ENCODE measurements around the gene ROR1.
"Not testable (repeated sequence)": the region's sequence is repeated elsewhere in the genome, so short reads cannot be mapped to it uniquely, and the experiment has no call there.

The ROR1 gene

GRCh38 chr1:63816217-63816815 is 42.5 kb downstream of the ROR1 start:
- H3K27me3 ChIP-seq (ENCODE audit: control insufficient read depth, insufficient read depth, low read length); H3K27ac ChIP-seq (ENCODE audit: low read length); H3K9me3 ChIP-seq (ENCODE audit: control insufficient read depth, low read depth, low read length); H3K9ac ChIP-seq (ENCODE audit: low read length); H3K36me3 ChIP-seq (ENCODE audit: control insufficient read depth, low read depth, low read length); H3K4me3 ChIP-seq (ENCODE audit: low read length): not testable (repeated sequence)
- H3K4me1 ChIP-seq (ENCODE audit: control insufficient read depth, low read depth, low read length): peaks cover 32% of the 10 kb centered on the region

- Histone ChIP-seq H3K9me3 (ENCODE audit: control insufficient read depth, low read depth, low read length) (peaks cover 7% of the 10 kb centered on the region), H3K36me3 (ENCODE audit: control insufficient read depth, low read depth, low read length) (no peaks in the 10 kb centered on the region), H3K27ac (ENCODE audit: low read length) (no peak overlapping the region), H3K4me1 (ENCODE audit: control insufficient read depth, low read depth, low read length) (peaks cover 36% of the 10 kb centered on the region), H3K27me3 (ENCODE audit: control insufficient read depth, insufficient read depth, low read length) (no peaks in the 10 kb centered on the region), H3K9ac (ENCODE audit: low read length) (no peak overlapping the region), H3K4me3 (ENCODE audit: low read length) (no peak overlapping the region)
Observed at GRCh38 chr1:63817152-63817667, 43.4 kb downstream of the ROR1 start.

DNA sequence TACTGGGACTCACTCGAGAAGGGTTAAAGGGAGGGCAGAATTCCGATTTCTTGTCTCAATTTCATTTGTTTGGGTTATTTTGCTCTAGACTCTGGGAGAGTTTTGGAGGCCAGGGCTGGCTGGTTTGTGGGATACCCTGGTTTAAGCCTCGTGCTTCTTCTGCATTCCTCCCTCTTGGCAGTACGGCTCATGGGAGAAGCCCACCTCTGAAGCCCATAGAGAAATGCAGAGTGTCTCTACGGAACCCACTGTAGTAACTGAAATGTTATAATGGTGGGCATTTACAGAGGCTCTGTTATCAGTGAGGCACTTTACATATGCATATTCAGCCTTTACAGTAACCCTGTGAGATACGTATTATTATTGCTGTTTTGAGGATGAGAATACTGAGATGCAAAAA is 43.9 kb downstream of the ROR1 start:
- Histone ChIP-seq H3K9ac (ENCODE audit: low read length) (no peak overlapping the region), H3K9me3 (ENCODE audit: control insufficient read depth, low read depth, low read length) (peaks cover 7% of the 10 kb centered on the region), H3K4me1 (ENCODE audit: control insufficient read depth, low read depth, low read length) (peaks cover 39% of the 10 kb centered on the region), H3K36me3 (ENCODE audit: control insufficient read depth, low read depth, low read length) (no peaks in the 10 kb centered on the region), H3K4me3 (ENCODE audit: low read length) (no peak overlapping the region), H3K27me3 (ENCODE audit: control insufficient read depth, insufficient read depth, low read length) (no peaks in the 10 kb centered on the region), H3K27ac (ENCODE audit: low read length) (no peak overlapping the region)

DNA sequence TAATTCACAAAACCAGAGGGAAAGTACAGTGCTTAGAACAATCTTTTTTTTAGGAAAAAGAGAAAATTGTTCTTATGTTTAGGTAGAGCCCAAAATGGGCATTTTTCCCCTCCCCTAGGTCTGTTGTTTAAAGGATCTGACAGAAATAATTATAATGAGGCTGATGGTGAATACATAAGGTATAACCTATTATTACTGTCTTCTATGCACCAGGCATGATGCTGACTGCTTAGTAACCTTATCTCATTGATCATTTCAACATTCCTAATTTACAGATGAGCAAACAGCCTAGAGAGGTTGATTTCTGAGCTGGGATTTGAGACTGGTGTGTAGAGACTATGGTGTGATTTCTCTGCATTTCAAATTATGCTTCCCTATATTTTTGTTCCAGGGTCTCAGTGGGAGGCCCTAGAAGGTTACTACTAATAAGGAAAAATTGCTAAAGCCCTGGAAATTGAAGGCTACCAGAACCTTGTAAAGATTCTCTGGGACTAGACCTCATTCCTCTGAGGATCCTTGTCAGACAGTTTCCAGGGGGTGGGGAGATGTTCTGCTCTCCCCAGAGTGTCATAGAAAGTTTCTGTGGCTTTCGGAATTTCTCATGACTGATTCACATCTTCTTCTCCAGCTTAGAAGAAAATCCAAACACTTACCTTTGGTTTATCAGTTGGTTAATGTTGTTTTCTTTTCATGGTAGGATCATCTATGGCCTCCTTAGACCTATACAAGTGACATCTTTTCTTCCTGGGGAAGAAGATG is 44.9 kb downstream of the ROR1 start:
- H3K27ac ChIP-seq (ENCODE audit: low read length): no peak overlapping the region
- no peak overlapping the region for H3K9ac ChIP-seq (ENCODE audit: low read length)
- H3K36me3 ChIP-seq (ENCODE audit: control insufficient read depth, low read depth, low read length): no peaks in the 10 kb centered on the region
- H3K4me1 ChIP-seq (ENCODE audit: control insufficient read depth, low read depth, low read length): peaks cover 40% of the 10 kb centered on the region
- H3K9me3 ChIP-seq (ENCODE audit: control insufficient read depth, low read depth, low read length): peaks cover 2% of the 10 kb centered on the region
- H3K27me3 ChIP-seq (ENCODE audit: control insufficient read depth, insufficient read depth, low read length): no peaks in the 10 kb centered on the region
- no peak overlapping the region for H3K4me3 ChIP-seq (ENCODE audit: low read length)

DNA sequence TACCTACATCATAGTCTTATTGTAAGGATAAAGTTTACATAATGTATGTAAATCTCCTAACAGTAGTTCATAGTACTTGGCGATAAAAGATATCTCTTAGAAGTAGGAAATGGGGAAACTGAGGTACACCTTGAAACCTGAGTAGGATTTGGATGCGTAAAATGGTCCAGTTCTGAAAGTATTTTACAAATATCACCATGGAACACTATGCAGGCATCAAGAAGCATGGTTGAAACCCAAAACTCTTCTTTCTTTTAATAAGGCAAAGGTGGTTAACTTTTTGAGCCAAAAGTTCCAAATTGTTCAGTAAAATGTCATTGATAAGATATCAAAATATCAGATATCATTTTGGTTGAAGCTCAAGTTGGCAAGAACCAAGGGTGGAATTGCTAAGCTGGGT is 46.0 kb downstream of the ROR1 start:
- Histone ChIP-seq H3K9ac (ENCODE audit: low read length) (no peak overlapping the region), H3K27ac (ENCODE audit: low read length) (no peak overlapping the region), H3K36me3 (ENCODE audit: control insufficient read depth, low read depth, low read length) (no peaks in the 10 kb centered on the region), H3K4me3 (ENCODE audit: low read length) (no peak overlapping the region), H3K9me3 (ENCODE audit: control insufficient read depth, low read depth, low read length) (no peaks in the 10 kb centered on the region), H3K27me3 (ENCODE audit: control insufficient read depth, insufficient read depth, low read length) (no peaks in the 10 kb centered on the region), H3K4me1 (ENCODE audit: control insufficient read depth, low read depth, low read length) (peaks cover 40% of the 10 kb centered on the region)

- Histone ChIP-seq H3K9me3 (ENCODE audit: control insufficient read depth, low read depth, low read length) (no peaks in the 10 kb centered on the region), H3K4me1 (ENCODE audit: control insufficient read depth, low read depth, low read length) (peaks cover 40% of the 10 kb centered on the region), H3K27me3 (ENCODE audit: control insufficient read depth, insufficient read depth, low read length) (no peaks in the 10 kb centered on the region), H3K4me3 (ENCODE audit: low read length) (no peak overlapping the region), H3K36me3 (ENCODE audit: control insufficient read depth, low read depth, low read length) (no peaks in the 10 kb centered on the region), H3K9ac (ENCODE audit: low read length) (no peak overlapping the region), H3K27ac (ENCODE audit: low read length) (no peak overlapping the region)
Observed at GRCh38 chr1:63821091-63822005, 47.5 kb downstream of the ROR1 start.

DNA sequence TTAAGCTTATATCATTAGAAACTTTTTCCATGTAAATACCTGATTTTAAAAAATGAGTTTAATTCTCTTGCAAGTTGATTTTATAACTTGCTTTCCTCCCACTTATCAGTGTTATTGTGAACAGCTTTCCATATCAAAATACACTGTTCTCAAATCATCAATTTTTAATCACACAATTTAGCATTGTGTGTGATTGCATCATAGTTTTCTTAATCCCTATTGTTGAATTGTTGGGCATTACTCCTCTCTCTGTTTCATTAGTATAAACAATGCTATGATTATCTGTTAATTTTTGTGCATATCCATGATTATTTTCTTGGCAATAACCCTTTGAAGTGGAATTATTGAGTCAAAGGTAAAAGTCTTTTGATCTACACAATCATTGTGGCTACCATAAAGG is 48.7 kb downstream of the ROR1 start:
- no peaks in the 10 kb centered on the region for H3K27me3 ChIP-seq (ENCODE audit: control insufficient read depth, insufficient read depth, low read length)

DNA sequence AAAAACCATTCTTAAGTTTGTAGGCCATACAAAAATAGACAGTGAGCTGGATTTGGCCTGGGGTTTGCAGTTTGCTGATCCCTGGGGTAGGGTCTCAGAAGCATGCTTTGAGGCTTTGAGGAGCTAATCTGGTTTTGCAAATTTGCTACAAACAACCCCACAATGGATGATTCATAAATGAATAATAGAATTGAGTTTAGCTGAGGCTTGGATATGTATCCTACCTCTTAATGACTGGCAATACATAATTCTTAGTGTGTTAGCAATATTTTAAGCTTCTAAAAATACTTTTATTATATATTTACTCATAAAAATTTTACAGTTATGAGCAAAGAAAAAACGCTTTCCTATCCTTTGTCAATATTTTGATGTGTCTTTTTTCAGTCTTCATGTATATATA is 50.6 kb downstream of the ROR1 start:
- Histone ChIP-seq H3K4me1 (ENCODE audit: control insufficient read depth, low read depth, low read length) (peaks cover 30% of the 10 kb centered on the region), H3K9me3 (ENCODE audit: control insufficient read depth, low read depth, low read length) (no peaks in the 10 kb centered on the region), H3K27me3 (ENCODE audit: control insufficient read depth, insufficient read depth, low read length) (no peaks in the 10 kb centered on the region), H3K9ac (ENCODE audit: low read length) (no peak overlapping the region), H3K27ac (ENCODE audit: low read length) (no peak overlapping the region), H3K36me3 (ENCODE audit: control insufficient read depth, low read depth, low read length) (no peaks in the 10 kb centered on the region), H3K4me3 (ENCODE audit: low read length) (no peak overlapping the region)

More for the DNA sequence above, 48.7 kb downstream of the ROR1 start:
- H3K9ac ChIP-seq (ENCODE audit: low read length): no peak overlapping the region
- peaks cover 40% of the 10 kb centered on the region for H3K4me1 ChIP-seq (ENCODE audit: control insufficient read depth, low read depth, low read length)
- no peak overlapping the region for H3K27ac ChIP-seq (ENCODE audit: low read length)
- H3K9me3 ChIP-seq (ENCODE audit: control insufficient read depth, low read depth, low read length): no peaks in the 10 kb centered on the region
- no peak overlapping the region for H3K4me3 ChIP-seq (ENCODE audit: low read length)
- H3K36me3 ChIP-seq (ENCODE audit: control insufficient read depth, low read depth, low read length): no peaks in the 10 kb centered on the region

GRCh38 chr1:63825111-63825510 is 51.3 kb downstream of the ROR1 start:
- no peaks in the 10 kb centered on the region for H3K27me3 ChIP-seq (ENCODE audit: control insufficient read depth, insufficient read depth, low read length)

DNA sequence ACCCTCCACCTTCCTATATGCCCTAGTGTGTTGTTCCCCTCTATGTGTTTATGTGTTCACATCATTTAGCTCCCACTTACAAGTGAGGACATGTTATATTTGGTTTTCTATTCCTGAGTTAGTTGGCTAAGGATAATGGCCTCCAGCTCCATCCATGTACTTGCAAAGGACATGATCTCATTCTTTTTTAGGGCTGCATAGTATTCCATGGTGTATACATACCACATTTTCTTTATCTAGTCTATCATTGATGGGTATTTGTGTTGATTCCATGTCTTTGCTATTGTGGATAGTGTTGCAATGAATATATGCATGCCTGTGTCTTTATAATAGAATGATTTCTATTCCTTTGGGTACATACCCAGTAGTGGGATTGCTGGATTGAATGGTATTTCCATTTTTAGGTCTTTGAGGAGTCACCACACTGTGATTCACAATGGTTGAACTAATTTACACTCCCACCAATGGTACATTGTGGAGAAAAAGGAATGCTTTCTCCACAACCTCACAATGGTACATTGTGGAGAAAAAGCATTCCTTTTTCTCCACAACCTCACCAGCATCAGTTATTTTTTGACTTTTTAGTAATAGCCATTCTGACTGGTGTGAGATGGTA is 52.5 kb downstream of the ROR1 start:
- not testable (repeated sequence) for H3K4me3 ChIP-seq (ENCODE audit: low read length); H3K9ac ChIP-seq (ENCODE audit: low read length); H3K9me3 ChIP-seq (ENCODE audit: control insufficient read depth, low read depth, low read length); H3K27ac ChIP-seq (ENCODE audit: low read length); H3K27me3 ChIP-seq (ENCODE audit: control insufficient read depth, insufficient read depth, low read length); H3K36me3 ChIP-seq (ENCODE audit: control insufficient read depth, low read depth, low read length)
- peaks cover 27% of the 10 kb centered on the region for H3K4me1 ChIP-seq (ENCODE audit: control insufficient read depth, low read depth, low read length)

More at GRCh38 chr1:63825111-63825510, 51.3 kb downstream of the ROR1 start:
- Histone ChIP-seq H3K4me1 (ENCODE audit: control insufficient read depth, low read depth, low read length) (peaks cover 31% of the 10 kb centered on the region), H3K27ac (ENCODE audit: low read length) (no peak overlapping the region), H3K9me3 (ENCODE audit: control insufficient read depth, low read depth, low read length) (no peaks in the 10 kb centered on the region), H3K9ac (ENCODE audit: low read length) (no peak overlapping the region), H3K36me3 (ENCODE audit: control insufficient read depth, low read depth, low read length) (no peaks in the 10 kb centered on the region), H3K4me3 (ENCODE audit: low read length) (no peak overlapping the region)

Measured in iPS-18a (cell line).